ENCODE measurements around the gene ATR. TPM values are rescaled to one million over a fixed set of nuclear protein-coding genes. Genes with fewer than 3 reads are reported as not detected.

The ATR gene
- 10 to 100 TPM; 22.3 to 44.3 TPM for total RNA-seq
- polyA plus RNA-seq (ENCODE audit: insufficient read length in 2 of 2), result 10 to 100 TPM; 18.0 to 21.2 TPM
- long read RNA-seq, donor 1, result 0 reads
- long read RNA-seq, donor 2, result 0 reads
- long read RNA-seq, donor 3, partial matches to known transcripts, result 0 of 1 reads
- long read RNA-seq, donor 3, other reads (novel, unspliced or antisense), result 0 of 1 reads
- long read RNA-seq, donor 4, result 0 reads

GRCh38 chr3:142578329-142579223, at the start of gene ATR:
TSS of gene ATR (minus strand) at chr3:142578733. CDS start at chr3:142578704, 29 bp downstream.
- WGBS (ENCODE audit: insufficient coverage), result under 1% methylated on average over 65 of the region's 65 CpGs
- DNase-seq (ENCODE audit: low read depth in 4 of 6, low spot score in 6 of 6), result peak; percentile 86 to 99 (median 93)
- Histone ChIP-seq H3K9me3 (ENCODE audit: control insufficient read depth, insufficient read depth, low read length) (no peaks in the 10 kb centered on the region), H3K27ac (ENCODE audit: low read depth, low read length) (peak within 1 kb of the TSS; percentile 95), H3K27me3 (ENCODE audit: control insufficient read depth, insufficient read depth, low read length) (no peaks in the 10 kb centered on the region), H3K4me3 (ENCODE audit: low read depth, low read length) (peak within 1 kb of the TSS; percentile 98), H3K36me3 (ENCODE audit: control insufficient read depth, insufficient read depth, low read length) (no peaks in the 10 kb centered on the region), H3K4me1 (ENCODE audit: control insufficient read depth, insufficient read depth, low read length) (no peaks in the 10 kb centered on the region)

- Histone ChIP-seq H3K9me3 (ENCODE audit: control insufficient read depth, insufficient read depth, low read length) (no peaks in the 10 kb centered on the region), H3K4me3 (ENCODE audit: low read depth, low read length) (no peak overlapping the region)
Observed at GRCh38 chr3:142626971-142627370, 48.4 kb upstream of the ATR start.

GRCh38 chr3:142625153-142625440, 46.6 kb upstream of the ATR start:
- 100% methylated on average over 1 of the region's 2 CpGs for WGBS (ENCODE audit: insufficient coverage)
- no peaks in the 10 kb centered on the region for H3K4me1 ChIP-seq (ENCODE audit: control insufficient read depth, insufficient read depth, low read length)
- no peaks in the 10 kb centered on the region for H3K9me3 ChIP-seq (ENCODE audit: control insufficient read depth, insufficient read depth, low read length)
- no peak for DNase-seq (ENCODE audit: low read depth in 4 of 6, low spot score in 6 of 6)
- no peaks in the 10 kb centered on the region for H3K36me3 ChIP-seq (ENCODE audit: control insufficient read depth, insufficient read depth, low read length)
- no peak overlapping the region for H3K27ac ChIP-seq (ENCODE audit: low read depth, low read length)
- no peak overlapping the region for H3K4me3 ChIP-seq (ENCODE audit: low read depth, low read length)
- H3K27me3 ChIP-seq (ENCODE audit: control insufficient read depth, insufficient read depth, low read length), result no peaks in the 10 kb centered on the region

More at GRCh38 chr3:142626971-142627370, 48.4 kb upstream of the ATR start:
- Histone ChIP-seq H3K27me3 (ENCODE audit: control insufficient read depth, insufficient read depth, low read length) (no peaks in the 10 kb centered on the region), H3K27ac (ENCODE audit: low read depth, low read length) (no peak overlapping the region), H3K4me1 (ENCODE audit: control insufficient read depth, insufficient read depth, low read length) (no peaks in the 10 kb centered on the region), H3K36me3 (ENCODE audit: control insufficient read depth, insufficient read depth, low read length) (no peaks in the 10 kb centered on the region)
- DNase-seq (ENCODE audit: low read depth in 4 of 6, low spot score in 6 of 6), result no peak

GRCh38 chr3:142624341-142625152, 46.0 kb upstream of the ATR start:
- peak in 2 of 6 donors; percentile 57 to 77 for DNase-seq (ENCODE audit: low read depth in 4 of 6, low spot score in 6 of 6)
- H3K4me3 ChIP-seq (ENCODE audit: low read depth, low read length), result no peak overlapping the region
- WGBS (ENCODE audit: insufficient coverage), result 80% methylated on average over 1 of the region's 2 CpGs
- H3K27ac ChIP-seq (ENCODE audit: low read depth, low read length), result no peak overlapping the region
- H3K36me3 ChIP-seq (ENCODE audit: control insufficient read depth, insufficient read depth, low read length), result no peaks in the 10 kb centered on the region
- H3K9me3 ChIP-seq (ENCODE audit: control insufficient read depth, insufficient read depth, low read length), result no peaks in the 10 kb centered on the region
- H3K27me3 ChIP-seq (ENCODE audit: control insufficient read depth, insufficient read depth, low read length), result no peaks in the 10 kb centered on the region
- no peaks in the 10 kb centered on the region for H3K4me1 ChIP-seq (ENCODE audit: control insufficient read depth, insufficient read depth, low read length)

- no peak for DNase-seq (ENCODE audit: low read depth in 4 of 6, low spot score in 6 of 6)
- Histone ChIP-seq H3K4me3 (ENCODE audit: low read depth, low read length) (no peak overlapping the region), H3K27me3 (ENCODE audit: control insufficient read depth, insufficient read depth, low read length) (no peaks in the 10 kb centered on the region), H3K4me1 (ENCODE audit: control insufficient read depth, insufficient read depth, low read length) (no peaks in the 10 kb centered on the region), H3K36me3 (ENCODE audit: control insufficient read depth, insufficient read depth, low read length) (no peaks in the 10 kb centered on the region), H3K9me3 (ENCODE audit: control insufficient read depth, insufficient read depth, low read length) (no peaks in the 10 kb centered on the region), H3K27ac (ENCODE audit: low read depth, low read length) (no peak overlapping the region)
Observed at GRCh38 chr3:142623194-142623593, 44.7 kb upstream of the ATR start.

GRCh38 chr3:142622405-142622804, 43.9 kb upstream of the ATR start:
- no peaks in the 10 kb centered on the region for H3K27me3 ChIP-seq (ENCODE audit: control insufficient read depth, insufficient read depth, low read length)
- H3K9me3 ChIP-seq (ENCODE audit: control insufficient read depth, insufficient read depth, low read length), result no peaks in the 10 kb centered on the region
- H3K36me3 ChIP-seq (ENCODE audit: control insufficient read depth, insufficient read depth, low read length), result no peaks in the 10 kb centered on the region
- no peak overlapping the region for H3K27ac ChIP-seq (ENCODE audit: low read depth, low read length)
- H3K4me1 ChIP-seq (ENCODE audit: control insufficient read depth, insufficient read depth, low read length), result no peaks in the 10 kb centered on the region
- WGBS (ENCODE audit: insufficient coverage), result no CpG with 5 or more reads among the region's 2 CpGs
- no peak overlapping the region for H3K4me3 ChIP-seq (ENCODE audit: low read depth, low read length)
- no peak for DNase-seq (ENCODE audit: low read depth in 4 of 6, low spot score in 6 of 6)

GRCh38 chr3:142618917-142619461, 40.5 kb upstream of the ATR start:
- H3K9me3 ChIP-seq (ENCODE audit: control insufficient read depth, insufficient read depth, low read length), result no peaks in the 10 kb centered on the region
- 86% methylated on average over 1 of the region's 3 CpGs for WGBS (ENCODE audit: insufficient coverage)
- H3K27ac ChIP-seq (ENCODE audit: low read depth, low read length), result no peak overlapping the region
- no peaks in the 10 kb centered on the region for H3K4me1 ChIP-seq (ENCODE audit: control insufficient read depth, insufficient read depth, low read length)
- H3K36me3 ChIP-seq (ENCODE audit: control insufficient read depth, insufficient read depth, low read length), result no peaks in the 10 kb centered on the region
- no peak overlapping the region for H3K4me3 ChIP-seq (ENCODE audit: low read depth, low read length)
- peak in 2 of 6 donors; percentile 19 to 23 for DNase-seq (ENCODE audit: low read depth in 4 of 6, low spot score in 6 of 6)
- no peaks in the 10 kb centered on the region for H3K27me3 ChIP-seq (ENCODE audit: control insufficient read depth, insufficient read depth, low read length)

- H3K27ac ChIP-seq (ENCODE audit: low read depth, low read length), result no peak overlapping the region
- no peaks in the 10 kb centered on the region for H3K27me3 ChIP-seq (ENCODE audit: control insufficient read depth, insufficient read depth, low read length)
- no peak for DNase-seq (ENCODE audit: low read depth in 4 of 6, low spot score in 6 of 6)
- H3K4me1 ChIP-seq (ENCODE audit: control insufficient read depth, insufficient read depth, low read length), result no peaks in the 10 kb centered on the region
- no peak overlapping the region for H3K4me3 ChIP-seq (ENCODE audit: low read depth, low read length)
- H3K36me3 ChIP-seq (ENCODE audit: control insufficient read depth, insufficient read depth, low read length), result no peaks in the 10 kb centered on the region
- no CpG with 5 or more reads among the region's 2 CpGs for WGBS (ENCODE audit: insufficient coverage)
- H3K9me3 ChIP-seq (ENCODE audit: control insufficient read depth, insufficient read depth, low read length), result no peaks in the 10 kb centered on the region
Observed at GRCh38 chr3:142615171-142615570, 36.6 kb upstream of the ATR start.

- WGBS (ENCODE audit: insufficient coverage), result 0% methylated on average over 1 of the region's 2 CpGs
- H3K27me3 ChIP-seq (ENCODE audit: control insufficient read depth, insufficient read depth, low read length), result no peaks in the 10 kb centered on the region
Observed at GRCh38 chr3:142614059-142614626, 35.6 kb upstream of the ATR start.

More at GRCh38 chr3:142614059-142614626, 35.6 kb upstream of the ATR start:
- no peaks in the 10 kb centered on the region for H3K36me3 ChIP-seq (ENCODE audit: control insufficient read depth, insufficient read depth, low read length)
- DNase-seq (ENCODE audit: low read depth in 4 of 6, low spot score in 6 of 6), result no peak
- no peaks in the 10 kb centered on the region for H3K4me1 ChIP-seq (ENCODE audit: control insufficient read depth, insufficient read depth, low read length)
- no peaks in the 10 kb centered on the region for H3K9me3 ChIP-seq (ENCODE audit: control insufficient read depth, insufficient read depth, low read length)
- H3K27ac ChIP-seq (ENCODE audit: low read depth, low read length), result no peak overlapping the region
- no peak overlapping the region for H3K4me3 ChIP-seq (ENCODE audit: low read depth, low read length)

Measured in spinal cord (tissue), 10 donors.